Trophoblast cell (in vitro differentiated cells and primary cell): Measurements from ENCODE around the gene ASB3.

Source experiments
- DNase-seq, 2 donors: peaks; one replicate each; pipeline ENCODE4 v3.0.0-alpha.2; 2016
- H2AFZ ChIP-seq: 2 replicates; pipeline ENCODE4 v1.6.1; 2013; ENCODE audit warnings: low read length, moderate library complexity, mild to moderate bottlenecking; ENCODE audit not compliant: insufficient read depth, poor library complexity
- H2AK5ac ChIP-seq: 2 replicates; pipeline ENCODE4 v1.6.1; 2013; ENCODE audit warnings: mild to moderate bottlenecking, low read length
- H2BK120ac ChIP-seq: 2 replicates; pipeline ENCODE4 v1.6.1; 2013; ENCODE audit warnings: low read length, mild to moderate bottlenecking, moderate library complexity; ENCODE audit not compliant: insufficient read depth, poor library complexity
- H2BK12ac ChIP-seq: 2 replicates; pipeline ENCODE4 v1.6.1; 2013; ENCODE audit warnings: mild to moderate bottlenecking, low read length, moderate library complexity
- H2BK5ac ChIP-seq: 2 replicates; pipeline ENCODE4 v1.6.1; 2013; ENCODE audit warnings: low read length, low read depth, moderate library complexity, mild to moderate bottlenecking; ENCODE audit not compliant: poor library complexity
- H3K14ac ChIP-seq: 2 replicates; pipeline ENCODE4 v1.6.1; 2013; ENCODE audit warnings: mild to moderate bottlenecking, low read length
- H3K18ac ChIP-seq: 2 replicates; pipeline ENCODE4 v1.6.1; 2013; ENCODE audit warnings: mild to moderate bottlenecking, low read length
- H3K23ac ChIP-seq: 2 replicates; pipeline ENCODE4 v1.6.1; 2013; ENCODE audit warnings: low read length
- H3K27ac ChIP-seq: 2 replicates; pipeline ENCODE4 v1.5.1; 2013; ENCODE audit warnings: low read depth, mild to moderate bottlenecking, inconsistent platforms, low read length, moderate library complexity
- H3K27me3 ChIP-seq: 2 replicates; pipeline ENCODE4 v1.6.1; 2013; ENCODE audit warnings: inconsistent platforms, mild to moderate bottlenecking, low read length, moderate library complexity; ENCODE audit not compliant: insufficient read depth
- H3K36me3 ChIP-seq, 2 experiments: 1 replicate in 1 of 2; 2 replicates in 1 of 2; pipeline ENCODE4 v1.6.1; 2013; ENCODE audit warnings: low read length in 2 of 2, mild to moderate bottlenecking in 2 of 2, moderate library complexity in 1 of 2; ENCODE audit not compliant: insufficient read depth in 2 of 2, control insufficient read depth in 1 of 2
- H3K4ac ChIP-seq: 2 replicates; pipeline ENCODE4 v1.6.1; 2013; ENCODE audit warnings: low read depth, mild to moderate bottlenecking, low read length, moderate library complexity
- H3K4me1 ChIP-seq, 2 experiments: 1 replicate in 1 of 2; 2 replicates in 1 of 2; pipeline ENCODE4 v1.6.1; 2013; ENCODE audit warnings: low read length in 2 of 2, mild to moderate bottlenecking in 2 of 2, moderate library complexity in 1 of 2; ENCODE audit not compliant: insufficient read depth in 2 of 2, control insufficient read depth in 1 of 2
- H3K4me2 ChIP-seq: 2 replicates; pipeline ENCODE4 v1.6.1; 2013; ENCODE audit warnings: inconsistent platforms, mild to moderate bottlenecking, low read length, moderate library complexity
- H3K4me3 ChIP-seq: 2 replicates; pipeline ENCODE4 v1.5.1; 2013; ENCODE audit warnings: mild to moderate bottlenecking, low read depth, low read length, inconsistent platforms
- H3K79me1 ChIP-seq: one replicate; pipeline ENCODE4 v1.6.1; 2013; ENCODE audit warnings: low read length
- H3K79me2 ChIP-seq: 2 replicates; pipeline ENCODE4 v1.6.1; 2013; ENCODE audit warnings: low read length, mild to moderate bottlenecking; ENCODE audit not compliant: control insufficient read depth, insufficient read depth, poor library complexity
- H3K9ac ChIP-seq: 2 replicates; pipeline ENCODE4 v1.6.1; 2013; ENCODE audit warnings: mild to moderate bottlenecking, low read length
- H3K9me3 ChIP-seq: 2 replicates; pipeline ENCODE4 v1.6.1; 2013; ENCODE audit warnings: low read depth, mild to moderate bottlenecking, control low read depth, inconsistent platforms, low read length; ENCODE audit not compliant: insufficient read depth
- H4K12ac ChIP-seq: 2 replicates; pipeline ENCODE4 v1.6.1; 2013; ENCODE audit warnings: low read depth, mild to moderate bottlenecking, low read length, moderate library complexity
- H4K8ac ChIP-seq: 2 replicates; pipeline ENCODE4 v1.6.1; 2013; ENCODE audit warnings: low read depth, mild to moderate bottlenecking, low read length, moderate library complexity
- H4K91ac ChIP-seq: one replicate; pipeline ENCODE4 v1.6.1; 2013; ENCODE audit warnings: low read depth, mild to moderate bottlenecking, low read length, moderate library complexity
- WGBS: extraction: QIAGEN DNeasy Blood & Tissue Kit; methylation state at CpG from one replicate; pipeline ENCODE4 v1.1.7; 2013; ENCODE audit warnings: missing lambda C conversion rate; ENCODE audit not compliant: insufficient read length, insufficient coverage; ENCODE audit errors: extremely low coverage; 5-methylcytosine and 5-hydroxymethylcytosine counted together

Gene ASB3

DNA sequence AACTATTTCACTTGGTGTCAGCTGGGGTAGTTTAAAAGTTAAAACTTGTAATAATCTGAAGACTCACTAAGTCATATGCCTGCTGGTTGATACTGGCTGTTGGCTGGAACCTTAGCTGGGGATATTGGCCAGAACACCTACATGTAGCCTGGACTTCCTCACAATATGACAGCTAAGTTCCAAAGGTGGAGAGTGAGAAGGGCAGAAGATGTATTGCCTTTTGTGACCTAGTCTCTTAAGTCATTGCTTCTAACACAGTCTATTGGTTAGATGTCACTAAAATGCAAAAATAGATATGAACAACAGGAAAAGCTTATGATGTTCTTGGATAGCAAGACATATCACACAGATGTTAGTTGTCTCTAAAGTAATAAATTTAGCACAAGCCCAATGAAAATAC, 132.4 kb downstream of the ASB3 start:
- H3K36me3 ChIP-seq, result no peaks in the 10 kb centered on the region
- no peak overlapping the region for H2BK5ac ChIP-seq
- H4K91ac ChIP-seq, result no peak overlapping the region

DNA sequence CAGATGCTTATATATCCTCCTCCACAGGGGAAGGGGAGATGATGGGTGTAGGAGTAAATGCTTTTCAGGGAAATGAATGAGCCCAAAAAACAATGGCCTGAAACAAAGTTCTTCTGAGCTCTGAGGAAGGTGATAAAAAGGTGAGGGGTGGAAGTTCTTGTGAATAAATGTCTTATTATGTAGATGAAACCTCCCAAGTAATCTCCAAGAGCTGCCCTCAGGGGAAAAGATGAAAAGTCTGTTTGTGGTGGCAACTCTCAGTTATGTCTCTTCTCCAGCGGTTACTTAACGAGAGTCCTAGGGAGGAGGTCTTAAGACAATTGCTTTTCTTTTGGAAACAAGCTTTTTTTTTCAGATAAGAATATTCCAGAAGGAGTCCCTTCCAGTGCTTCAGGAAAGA, 134.6 kb downstream of the ASB3 start:
- no CpG with 5 or more reads among the region's 2 CpGs for WGBS
- no peak for DNase-seq
- peaks cover 3% of the 10 kb centered on the region for H3K9me3 ChIP-seq
- no peaks in the 10 kb centered on the region for H3K4me1 ChIP-seq
- H3K4ac ChIP-seq, result no peak overlapping the region
- H2AK5ac ChIP-seq, result no peak overlapping the region
- H3K18ac ChIP-seq, result no peak overlapping the region
- no peak overlapping the region for H4K12ac ChIP-seq
- H3K9ac ChIP-seq, result no peak overlapping the region
- no peak overlapping the region for H2BK12ac ChIP-seq
- no peak overlapping the region for H2AFZ ChIP-seq
- H3K79me2 ChIP-seq, result no peaks in the 10 kb centered on the region
- no peak overlapping the region for H2BK120ac ChIP-seq
- no peak overlapping the region for H4K91ac ChIP-seq
- H3K23ac ChIP-seq, result no peak overlapping the region
- H3K4me3 ChIP-seq, result no peak overlapping the region
- H3K4me2 ChIP-seq, result no peak overlapping the region
- no peak overlapping the region for H3K14ac ChIP-seq
- H4K8ac ChIP-seq, result no peak overlapping the region
- no peak overlapping the region for H3K27ac ChIP-seq
- no peaks in the 10 kb centered on the region for H3K79me1 ChIP-seq
- no peak overlapping the region for H2BK5ac ChIP-seq
- no peaks in the 10 kb centered on the region for H3K36me3 ChIP-seq
- no peaks in the 10 kb centered on the region for H3K27me3 ChIP-seq

More for the DNA sequence above, 132.4 kb downstream of the ASB3 start:
- Histone ChIP-seq H3K27ac (no peak overlapping the region), H3K79me1 (no peaks in the 10 kb centered on the region), H4K8ac (no peak overlapping the region), H2AFZ (no peak overlapping the region), H3K4me3 (no peak overlapping the region), H3K4ac (no peak overlapping the region), H2BK12ac (no peak overlapping the region), H3K14ac (no peak overlapping the region), H4K12ac (no peak overlapping the region), H3K9ac (no peak overlapping the region), H2AK5ac (no peak overlapping the region), H3K9me3 (peaks cover 3% of the 10 kb centered on the region), H3K4me1 (no peaks in the 10 kb centered on the region), H3K23ac (no peak overlapping the region), H3K4me2 (no peak overlapping the region), H3K27me3 (no peaks in the 10 kb centered on the region), H3K79me2 (no peaks in the 10 kb centered on the region), H2BK120ac (no peak overlapping the region), H3K18ac (no peak overlapping the region)
- DNase-seq, result no peak

DNA sequence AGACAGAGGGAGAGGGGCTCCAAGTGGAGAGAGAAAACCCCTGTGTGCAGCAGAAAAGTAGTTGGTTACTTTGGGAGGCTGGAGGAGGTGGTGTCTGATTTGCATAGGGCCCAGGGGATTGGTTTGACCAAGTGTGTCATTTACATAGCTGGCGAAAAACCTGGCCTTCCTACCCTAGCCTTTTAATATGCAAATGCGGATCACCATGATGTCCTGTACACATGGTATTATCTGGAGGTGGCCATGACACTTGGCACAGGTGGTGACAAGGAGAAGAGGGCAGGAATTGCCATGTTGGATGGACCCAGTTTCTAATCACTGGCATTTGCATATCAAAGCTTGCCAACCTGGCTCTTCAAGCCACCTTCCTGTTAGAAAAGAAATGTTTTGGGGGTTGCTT, 140.0 kb downstream of the ASB3 start:
- H3K18ac ChIP-seq, result no peak overlapping the region
- H2BK120ac ChIP-seq, result no peak overlapping the region
- H3K79me2 ChIP-seq, result no peaks in the 10 kb centered on the region
- no peak for DNase-seq
- H2BK5ac ChIP-seq, result no peak overlapping the region
- peaks cover 4% of the 10 kb centered on the region for H3K9me3 ChIP-seq
- H3K36me3 ChIP-seq, result no peaks in the 10 kb centered on the region
- no peak overlapping the region for H3K14ac ChIP-seq
- H4K8ac ChIP-seq, result no peak overlapping the region
- no peak overlapping the region for H3K4ac ChIP-seq
- H2AFZ ChIP-seq, result no peak overlapping the region
- no peak overlapping the region for H3K9ac ChIP-seq
- no peak overlapping the region for H4K91ac ChIP-seq
- H3K23ac ChIP-seq, result no peak overlapping the region
- H3K4me2 ChIP-seq, result no peak overlapping the region
- no peaks in the 10 kb centered on the region for H3K4me1 ChIP-seq
- no peaks in the 10 kb centered on the region for H3K79me1 ChIP-seq
- H2AK5ac ChIP-seq, result no peak overlapping the region
- no peak overlapping the region for H2BK12ac ChIP-seq
- no peak overlapping the region for H3K4me3 ChIP-seq
- no CpG with 5 or more reads among the region's 2 CpGs for WGBS
- no peak overlapping the region for H3K27ac ChIP-seq
- H4K12ac ChIP-seq, result no peak overlapping the region
- no peaks in the 10 kb centered on the region for H3K27me3 ChIP-seq

DNA sequence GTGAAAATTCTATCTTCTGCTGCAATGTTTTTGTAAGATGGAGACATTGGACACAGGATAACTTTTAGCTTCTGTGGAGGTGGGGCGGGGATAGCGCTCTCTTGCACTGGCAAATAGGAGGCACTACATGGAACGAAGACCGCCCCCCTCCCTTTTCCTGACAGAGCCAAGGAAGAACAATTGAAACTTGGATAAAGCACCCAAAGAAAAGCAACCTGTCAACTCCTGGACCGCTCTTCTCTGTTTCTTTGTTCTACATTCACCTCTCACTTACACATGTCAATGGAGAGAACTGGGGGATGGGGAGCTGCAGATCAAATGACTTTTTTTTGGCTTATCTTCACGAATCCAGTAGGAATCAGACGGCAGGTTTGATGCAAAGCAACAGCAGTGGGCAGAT, 145.5 kb downstream of the ASB3 start:
- H3K14ac ChIP-seq, result no peak overlapping the region
- H3K4ac ChIP-seq, result no peak overlapping the region
- no peak overlapping the region for H3K4me3 ChIP-seq
- no peak overlapping the region for H2AK5ac ChIP-seq
- WGBS, result no CpG with 5 or more reads among the region's 7 CpGs
- H3K27ac ChIP-seq, result no peak overlapping the region
- H3K23ac ChIP-seq, result no peak overlapping the region
- no peaks in the 10 kb centered on the region for H3K79me2 ChIP-seq
- H3K36me3 ChIP-seq, result no peaks in the 10 kb centered on the region
- H3K4me2 ChIP-seq, result no peak overlapping the region
- peaks cover 1% of the 10 kb centered on the region for H3K9me3 ChIP-seq
- no peak overlapping the region for H3K18ac ChIP-seq
- no peak overlapping the region for H3K9ac ChIP-seq
- no peak overlapping the region for H4K8ac ChIP-seq
- no peak overlapping the region for H2BK5ac ChIP-seq
- H2AFZ ChIP-seq, result no peak overlapping the region
- no peaks in the 10 kb centered on the region for H3K4me1 ChIP-seq
- no peak overlapping the region for H4K12ac ChIP-seq
- H4K91ac ChIP-seq, result no peak overlapping the region
- H3K27me3 ChIP-seq, result no peaks in the 10 kb centered on the region
- no peaks in the 10 kb centered on the region for H3K79me1 ChIP-seq
- DNase-seq, result no peak
- H2BK120ac ChIP-seq, result no peak overlapping the region
- no peak overlapping the region for H2BK12ac ChIP-seq
